Astrocyte (in vitro differentiated cells and primary cell): Measurements from ENCODE around the gene CLIP3. TPM values are rescaled to one million over a fixed set of nuclear protein-coding genes. Genes with fewer than 3 reads are reported as not detected.

Source experiments
- DNase-seq: peaks from one replicate; pipeline ENCODE4 v3.0.0-alpha.2; 2010; ENCODE audit warnings: low read depth
- FAIRE-seq: peaks from 2 replicates; lab custom pipeline; 2011; peaks lifted over from hg19 to GRCh38; lab: Jason Lieb, UNC
- H2AFZ ChIP-seq: 2 replicates; pipeline ENCODE4 v1.6.0; 2012; ENCODE audit warnings: low read depth, low read length, inconsistent platforms
- H3K27ac ChIP-seq: 2 replicates; pipeline ENCODE4 v1.5.1; 2011; ENCODE audit warnings: low read depth, low read length, inconsistent platforms
- H3K27me3 ChIP-seq: 2 replicates; pipeline ENCODE4 v1.6.0; 2011; ENCODE audit warnings: low read length, inconsistent platforms; ENCODE audit not compliant: insufficient read depth
- H3K36me3 ChIP-seq: 2 replicates; pipeline ENCODE4 v1.5.1; 2011; ENCODE audit warnings: low read length, inconsistent platforms; ENCODE audit not compliant: insufficient read depth
- H3K4me1 ChIP-seq: 2 replicates; pipeline ENCODE4 v1.5.1; 2011; ENCODE audit warnings: low read length, inconsistent platforms; ENCODE audit not compliant: insufficient read depth
- H3K4me2 ChIP-seq: 2 replicates; pipeline ENCODE4 v1.6.0; 2012; ENCODE audit warnings: low read length, inconsistent platforms
- H3K4me3 ChIP-seq: 2 replicates; pipeline ENCODE4 v1.5.1; 2011; ENCODE audit warnings: low read depth, mild to moderate bottlenecking, low read length, inconsistent platforms; ENCODE audit not compliant: insufficient read depth
- H3K79me2 ChIP-seq: 2 replicates; pipeline ENCODE4 v1.6.0; 2012; ENCODE audit warnings: mild to moderate bottlenecking, low read length, inconsistent platforms; ENCODE audit not compliant: insufficient read depth
- H3K9ac ChIP-seq: 2 replicates; pipeline ENCODE4 v1.6.0; 2012; ENCODE audit warnings: mild to moderate bottlenecking, low read length, inconsistent platforms
- H3K9me3 ChIP-seq: 2 replicates; pipeline ENCODE4 v1.5.1; 2012; ENCODE audit warnings: low read depth, mild to moderate bottlenecking, low read length, inconsistent platforms; ENCODE audit not compliant: insufficient read depth
- H4K20me1 ChIP-seq: 2 replicates; pipeline ENCODE4 v1.6.0; 2012; ENCODE audit warnings: low read length, inconsistent platforms; ENCODE audit not compliant: insufficient read depth
- H3K27ac Mint-ChIP-seq: one replicate; pipeline ENCODE4 v1.8.0; 2021; ENCODE audit warnings: mild to moderate bottlenecking, mixed read lengths; ENCODE audit not compliant: unreplicated experiment
- H3K27me3 Mint-ChIP-seq: one replicate; pipeline ENCODE4 v1.8.0; 2021; ENCODE audit warnings: low read depth, mixed read lengths; ENCODE audit not compliant: unreplicated experiment
- H3K36me3 Mint-ChIP-seq: one replicate; pipeline ENCODE4 v1.8.0; 2021; ENCODE audit warnings: low read depth, mixed read lengths; ENCODE audit not compliant: unreplicated experiment
- H3K4me1 Mint-ChIP-seq: one replicate; pipeline ENCODE4 v1.8.0; 2021; ENCODE audit warnings: low read depth, mixed read lengths; ENCODE audit not compliant: unreplicated experiment
- H3K4me3 Mint-ChIP-seq: one replicate; pipeline ENCODE4 v1.8.0; 2021; ENCODE audit warnings: mild to moderate bottlenecking, moderate library complexity, mixed read lengths; ENCODE audit not compliant: unreplicated experiment
- H3K9me3 Mint-ChIP-seq: one replicate; pipeline ENCODE4 v1.8.0; 2021; ENCODE audit warnings: mild to moderate bottlenecking, mixed read lengths; ENCODE audit not compliant: unreplicated experiment
- CTCF ChIP-seq: IDR thresholded peaks from 2 replicates; pipeline ENCODE4 v1.5.1; 2011; ENCODE audit warnings: low read depth, mild to moderate bottlenecking, inconsistent platforms, low read length, moderate library complexity; ENCODE audit not compliant: insufficient read depth
- EZH2 ChIP-seq: IDR thresholded peaks from 2 replicates; pipeline ENCODE4 v1.6.1; 2012; ENCODE audit warnings: mild to moderate bottlenecking, low read length, inconsistent platforms; ENCODE audit not compliant: insufficient read depth
- total RNA-seq: library from RNA; stranded (reverse); gene quantifications from 2 replicates; pipeline ENCODE4 v1.2.1, GENCODE V29; 2021

CLIP3 gene
- total RNA-seq, 1 donor from 2014 or later: 57.4 TPM

- Mint-ChIP-seq H3K9me3 (no peaks in the 10 kb centered on the region), H3K27ac (no peak overlapping the region), H3K4me3 (peak overlapping the region; percentile 50), H3K36me3 (peaks cover 4% of the 10 kb centered on the region), H3K4me1 (no peaks in the 10 kb centered on the region), H3K27me3 (no peaks in the 10 kb centered on the region)
- no peak overlapping the region for H3K4me2 ChIP-seq
- TF ChIP-seq EZH2: no peak
- no peak for TF ChIP-seq CTCF
- no peaks in the 10 kb centered on the region for H4K20me1 ChIP-seq
- H3K36me3 ChIP-seq: no peaks in the 10 kb centered on the region
- peaks cover 3% of the 10 kb centered on the region for H3K4me1 ChIP-seq
- H3K27ac ChIP-seq: no peak overlapping the region
- H2AFZ ChIP-seq: no peak overlapping the region
- H3K27me3 ChIP-seq: no peaks in the 10 kb centered on the region
- no peak overlapping the region for H3K9ac ChIP-seq
- no peak overlapping the region for H3K4me3 ChIP-seq
- no peaks in the 10 kb centered on the region for H3K9me3 ChIP-seq
- no peak for DNase-seq
- H3K79me2 ChIP-seq: peaks cover 16% of the 10 kb centered on the region
- no peak for FAIRE-seq
These were observed 19.0 kb upstream of the CLIP3 start for GRCh38 chr19:36051637-36052036.

- Mint-ChIP-seq H3K4me3 (no peak overlapping the region), H3K36me3 (peaks cover 5% of the 10 kb centered on the region), H3K27ac (no peak overlapping the region), H3K27me3 (no peaks in the 10 kb centered on the region), H3K9me3 (no peaks in the 10 kb centered on the region), H3K4me1 (no peaks in the 10 kb centered on the region)
- no peak overlapping the region for H3K9ac ChIP-seq
- H3K27ac ChIP-seq: no peak overlapping the region
- H3K27me3 ChIP-seq: no peaks in the 10 kb centered on the region
- FAIRE-seq (no peak), DNase-seq (no peak)
- no peak overlapping the region for H3K4me2 ChIP-seq
- peaks cover 12% of the 10 kb centered on the region for H3K79me2 ChIP-seq
- H3K9me3 ChIP-seq: no peaks in the 10 kb centered on the region
- TF ChIP-seq CTCF: no peak
- TF ChIP-seq EZH2: no peak
- H4K20me1 ChIP-seq: no peaks in the 10 kb centered on the region
- H3K4me1 ChIP-seq: peaks cover 3% of the 10 kb centered on the region
- H3K4me3 ChIP-seq: no peak overlapping the region
- no peak overlapping the region for H2AFZ ChIP-seq
- no peaks in the 10 kb centered on the region for H3K36me3 ChIP-seq
These were observed 18.6 kb upstream of the CLIP3 start for GRCh38 chr19:36051236-36051635.

GRCh38 chr19:36049080-36049698 lies 16.5 kb upstream of the CLIP3 start:
- no peak overlapping the region for H3K27ac ChIP-seq
- H3K27ac Mint-ChIP-seq: no peak overlapping the region
- no peaks in the 10 kb centered on the region for H3K9me3 ChIP-seq
- no peaks in the 10 kb centered on the region for H4K20me1 ChIP-seq
- no peak overlapping the region for H3K4me2 ChIP-seq
- DNase-seq (no peak), FAIRE-seq (no peak)
- H2AFZ ChIP-seq: no peak overlapping the region
- H3K27me3 Mint-ChIP-seq: no peaks in the 10 kb centered on the region
- no peak overlapping the region for H3K9ac ChIP-seq
- no peaks in the 10 kb centered on the region for H3K27me3 ChIP-seq
- no peak overlapping the region for H3K4me3 Mint-ChIP-seq
- H3K4me1 Mint-ChIP-seq: no peaks in the 10 kb centered on the region
- H3K36me3 Mint-ChIP-seq: peaks cover 9% of the 10 kb centered on the region
- no peak for TF ChIP-seq EZH2
- TF ChIP-seq CTCF: no peak
- H3K4me1 ChIP-seq: peaks cover 3% of the 10 kb centered on the region
- no peak overlapping the region for H3K4me3 ChIP-seq
- no peaks in the 10 kb centered on the region for H3K9me3 Mint-ChIP-seq
- H3K79me2 ChIP-seq: no peaks in the 10 kb centered on the region
- no peaks in the 10 kb centered on the region for H3K36me3 ChIP-seq
